A549 (cell line): Measurements from ENCODE around the gene RASD2.

Experiments used
- CHD2 ChIP-seq: fragments of 150-350 bp; IDR thresholded peaks from 2 replicates; pipeline ENCODE4 v1.6.1; 2014; ENCODE audit warnings: low read length; ENCODE audit not compliant: partially characterized antibody
- HOXA7 ChIP-seq: fragments of 250-450 bp; sonication (Bioruptor Pico); IDR thresholded peaks from 2 replicates; pipeline ENCODE4 v1.5.0; 2020; ENCODE audit warnings: mild to moderate bottlenecking, moderate library complexity
- MAX ChIP-seq: IDR thresholded peaks from 2 replicates; pipeline ENCODE4 v1.6.1; 2012
- NR3C1 ChIP-seq: fragments of >200 bp; sonication (Bioruptor Twin); formaldehyde crosslinking; IDR thresholded peaks from 3 replicates; pipeline ENCODE4 v1.6.1; 2017
- POLR2A ChIP-seq: IDR thresholded peaks from 2 replicates; pipeline ENCODE4 v1.6.1; 2012; ENCODE audit warnings: mild to moderate bottlenecking, low read length
- POLR2AphosphoS2 ChIP-seq: conservative IDR thresholded peaks from 2 replicates; pipeline ENCODE4 v1.6.1; 2012; ENCODE audit warnings: low read length, improper control_type of control experiment, inconsistent platforms
- SMC3 ChIP-seq: fragments of >200 bp; sonication (Bioruptor Twin); formaldehyde crosslinking; IDR thresholded peaks from 3 replicates; pipeline ENCODE4 v1.6.1; 2018; ENCODE audit warnings: inconsistent platforms
- ZC3H11A ChIP-seq: fragments of 450-650 bp; IDR thresholded peaks from 2 replicates; pipeline ENCODE4 v1.6.1; 2014; ENCODE audit warnings: antibody characterized with exemption, mild to moderate bottlenecking
- TF ChIP-seq, protein P1 (sequence below): fragments of >200 bp; sonication (Bioruptor Twin); formaldehyde crosslinking; IDR thresholded peaks from 3 replicates; pipeline ENCODE4 v1.5.1; 2016
- TF ChIP-seq, protein P2 (sequence below): fragments of 200-600 bp; sonication (generic); IDR thresholded peaks from 2 replicates; pipeline ENCODE4 v1.6.1; 2016; ENCODE audit warnings: antibody characterized with exemption, mild to moderate bottlenecking, moderate library complexity

- TF ChIP-seq, protein P1, sequence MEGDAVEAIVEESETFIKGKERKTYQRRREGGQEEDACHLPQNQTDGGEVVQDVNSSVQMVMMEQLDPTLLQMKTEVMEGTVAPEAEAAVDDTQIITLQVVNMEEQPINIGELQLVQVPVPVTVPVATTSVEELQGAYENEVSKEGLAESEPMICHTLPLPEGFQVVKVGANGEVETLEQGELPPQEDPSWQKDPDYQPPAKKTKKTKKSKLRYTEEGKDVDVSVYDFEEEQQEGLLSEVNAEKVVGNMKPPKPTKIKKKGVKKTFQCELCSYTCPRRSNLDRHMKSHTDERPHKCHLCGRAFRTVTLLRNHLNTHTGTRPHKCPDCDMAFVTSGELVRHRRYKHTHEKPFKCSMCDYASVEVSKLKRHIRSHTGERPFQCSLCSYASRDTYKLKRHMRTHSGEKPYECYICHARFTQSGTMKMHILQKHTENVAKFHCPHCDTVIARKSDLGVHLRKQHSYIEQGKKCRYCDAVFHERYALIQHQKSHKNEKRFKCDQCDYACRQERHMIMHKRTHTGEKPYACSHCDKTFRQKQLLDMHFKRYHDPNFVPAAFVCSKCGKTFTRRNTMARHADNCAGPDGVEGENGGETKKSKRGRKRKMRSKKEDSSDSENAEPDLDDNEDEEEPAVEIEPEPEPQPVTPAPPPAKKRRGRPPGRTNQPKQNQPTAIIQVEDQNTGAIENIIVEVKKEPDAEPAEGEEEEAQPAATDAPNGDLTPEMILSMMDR = no peak
- TF ChIP-seq ZC3H11A = no peak
- no peak for TF ChIP-seq HOXA7 (CRISPR knock-in tag)
- no peak for TF ChIP-seq MAX
- no peak for TF ChIP-seq POLR2A
- no peak for TF ChIP-seq NR3C1
- no peak for TF ChIP-seq POLR2AphosphoS2
- TF ChIP-seq, protein P2, sequence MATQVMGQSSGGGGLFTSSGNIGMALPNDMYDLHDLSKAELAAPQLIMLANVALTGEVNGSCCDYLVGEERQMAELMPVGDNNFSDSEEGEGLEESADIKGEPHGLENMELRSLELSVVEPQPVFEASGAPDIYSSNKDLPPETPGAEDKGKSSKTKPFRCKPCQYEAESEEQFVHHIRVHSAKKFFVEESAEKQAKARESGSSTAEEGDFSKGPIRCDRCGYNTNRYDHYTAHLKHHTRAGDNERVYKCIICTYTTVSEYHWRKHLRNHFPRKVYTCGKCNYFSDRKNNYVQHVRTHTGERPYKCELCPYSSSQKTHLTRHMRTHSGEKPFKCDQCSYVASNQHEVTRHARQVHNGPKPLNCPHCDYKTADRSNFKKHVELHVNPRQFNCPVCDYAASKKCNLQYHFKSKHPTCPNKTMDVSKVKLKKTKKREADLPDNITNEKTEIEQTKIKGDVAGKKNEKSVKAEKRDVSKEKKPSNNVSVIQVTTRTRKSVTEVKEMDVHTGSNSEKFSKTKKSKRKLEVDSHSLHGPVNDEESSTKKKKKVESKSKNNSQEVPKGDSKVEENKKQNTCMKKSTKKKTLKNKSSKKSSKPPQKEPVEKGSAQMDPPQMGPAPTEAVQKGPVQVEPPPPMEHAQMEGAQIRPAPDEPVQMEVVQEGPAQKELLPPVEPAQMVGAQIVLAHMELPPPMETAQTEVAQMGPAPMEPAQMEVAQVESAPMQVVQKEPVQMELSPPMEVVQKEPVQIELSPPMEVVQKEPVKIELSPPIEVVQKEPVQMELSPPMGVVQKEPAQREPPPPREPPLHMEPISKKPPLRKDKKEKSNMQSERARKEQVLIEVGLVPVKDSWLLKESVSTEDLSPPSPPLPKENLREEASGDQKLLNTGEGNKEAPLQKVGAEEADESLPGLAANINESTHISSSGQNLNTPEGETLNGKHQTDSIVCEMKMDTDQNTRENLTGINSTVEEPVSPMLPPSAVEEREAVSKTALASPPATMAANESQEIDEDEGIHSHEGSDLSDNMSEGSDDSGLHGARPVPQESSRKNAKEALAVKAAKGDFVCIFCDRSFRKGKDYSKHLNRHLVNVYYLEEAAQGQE = no peak
- no peak for TF ChIP-seq CHD2
- no peak for TF ChIP-seq SMC3
These were observed 52.6 kb downstream of the RASD2 start for GRCh38 chr22:35593071-35593890.
